ENCODE results near the gene RNF17. TPM values are rescaled to one million over a fixed set of nuclear protein-coding genes. Genes with fewer than 3 reads are reported as not detected.

RNF17 gene
- total RNA-seq, 120 experiments from 2014 or later: 0.07 to 4.3 (median 0.54) TPM; not detected in 89

Other genes starting within 250 kb of the RNF17 start
- under 1 TPM in 85 of 120 experiments, not detected in 35; 0.10 to 0.72 (median 0.24) TPM for gene ATP12A, start 83.8 kb upstream of the RNF17 start, total RNA-seq